Trophoblast cell (in vitro differentiated cells and primary cell): ENCODE measurements around the gene DUXA.
"Not testable (repeated sequence)": the region's sequence is repeated elsewhere in the genome, so short reads cannot be mapped to it uniquely, and the experiment has no call there.

Experiments used
- DNase-seq, 2 donors: peaks; one replicate each; pipeline ENCODE4 v3.0.0-alpha.2; 2016
- H2AFZ ChIP-seq: 2 replicates; pipeline ENCODE4 v1.6.1; 2013; ENCODE audit warnings: low read length, moderate library complexity, mild to moderate bottlenecking; ENCODE audit not compliant: insufficient read depth, poor library complexity
- H2AK5ac ChIP-seq: 2 replicates; pipeline ENCODE4 v1.6.1; 2013; ENCODE audit warnings: mild to moderate bottlenecking, low read length
- H2BK120ac ChIP-seq: 2 replicates; pipeline ENCODE4 v1.6.1; 2013; ENCODE audit warnings: low read length, mild to moderate bottlenecking, moderate library complexity; ENCODE audit not compliant: insufficient read depth, poor library complexity
- H2BK12ac ChIP-seq: 2 replicates; pipeline ENCODE4 v1.6.1; 2013; ENCODE audit warnings: mild to moderate bottlenecking, low read length, moderate library complexity
- H2BK5ac ChIP-seq: 2 replicates; pipeline ENCODE4 v1.6.1; 2013; ENCODE audit warnings: low read length, low read depth, moderate library complexity, mild to moderate bottlenecking; ENCODE audit not compliant: poor library complexity
- H3K14ac ChIP-seq: 2 replicates; pipeline ENCODE4 v1.6.1; 2013; ENCODE audit warnings: mild to moderate bottlenecking, low read length
- H3K18ac ChIP-seq: 2 replicates; pipeline ENCODE4 v1.6.1; 2013; ENCODE audit warnings: mild to moderate bottlenecking, low read length
- H3K23ac ChIP-seq: 2 replicates; pipeline ENCODE4 v1.6.1; 2013; ENCODE audit warnings: low read length
- H3K27ac ChIP-seq: 2 replicates; pipeline ENCODE4 v1.5.1; 2013; ENCODE audit warnings: low read depth, mild to moderate bottlenecking, inconsistent platforms, low read length, moderate library complexity
- H3K27me3 ChIP-seq: 2 replicates; pipeline ENCODE4 v1.6.1; 2013; ENCODE audit warnings: inconsistent platforms, mild to moderate bottlenecking, low read length, moderate library complexity; ENCODE audit not compliant: insufficient read depth
- H3K36me3 ChIP-seq, 2 experiments: 1 replicate in 1 of 2; 2 replicates in 1 of 2; pipeline ENCODE4 v1.6.1; 2013; ENCODE audit warnings: low read length in 2 of 2, mild to moderate bottlenecking in 2 of 2, moderate library complexity in 1 of 2; ENCODE audit not compliant: insufficient read depth in 2 of 2, control insufficient read depth in 1 of 2
- H3K4ac ChIP-seq: 2 replicates; pipeline ENCODE4 v1.6.1; 2013; ENCODE audit warnings: low read depth, mild to moderate bottlenecking, low read length, moderate library complexity
- H3K4me1 ChIP-seq, 2 experiments: 1 replicate in 1 of 2; 2 replicates in 1 of 2; pipeline ENCODE4 v1.6.1; 2013; ENCODE audit warnings: low read length in 2 of 2, mild to moderate bottlenecking in 2 of 2, moderate library complexity in 1 of 2; ENCODE audit not compliant: insufficient read depth in 2 of 2, control insufficient read depth in 1 of 2
- H3K4me2 ChIP-seq: 2 replicates; pipeline ENCODE4 v1.6.1; 2013; ENCODE audit warnings: inconsistent platforms, mild to moderate bottlenecking, low read length, moderate library complexity
- H3K4me3 ChIP-seq: 2 replicates; pipeline ENCODE4 v1.5.1; 2013; ENCODE audit warnings: mild to moderate bottlenecking, low read depth, low read length, inconsistent platforms
- H3K79me1 ChIP-seq: one replicate; pipeline ENCODE4 v1.6.1; 2013; ENCODE audit warnings: low read length
- H3K79me2 ChIP-seq: 2 replicates; pipeline ENCODE4 v1.6.1; 2013; ENCODE audit warnings: low read length, mild to moderate bottlenecking; ENCODE audit not compliant: control insufficient read depth, insufficient read depth, poor library complexity
- H3K9ac ChIP-seq: 2 replicates; pipeline ENCODE4 v1.6.1; 2013; ENCODE audit warnings: mild to moderate bottlenecking, low read length
- H3K9me3 ChIP-seq: 2 replicates; pipeline ENCODE4 v1.6.1; 2013; ENCODE audit warnings: low read depth, mild to moderate bottlenecking, control low read depth, inconsistent platforms, low read length; ENCODE audit not compliant: insufficient read depth
- H4K12ac ChIP-seq: 2 replicates; pipeline ENCODE4 v1.6.1; 2013; ENCODE audit warnings: low read depth, mild to moderate bottlenecking, low read length, moderate library complexity
- H4K8ac ChIP-seq: 2 replicates; pipeline ENCODE4 v1.6.1; 2013; ENCODE audit warnings: low read depth, mild to moderate bottlenecking, low read length, moderate library complexity
- H4K91ac ChIP-seq: one replicate; pipeline ENCODE4 v1.6.1; 2013; ENCODE audit warnings: low read depth, mild to moderate bottlenecking, low read length, moderate library complexity
- WGBS: extraction: QIAGEN DNeasy Blood & Tissue Kit; methylation state at CpG from one replicate; pipeline ENCODE4 v1.1.7; 2013; ENCODE audit warnings: missing lambda C conversion rate; ENCODE audit not compliant: insufficient read length, insufficient coverage; ENCODE audit errors: extremely low coverage; 5-methylcytosine and 5-hydroxymethylcytosine counted together

Gene DUXA

DNA sequence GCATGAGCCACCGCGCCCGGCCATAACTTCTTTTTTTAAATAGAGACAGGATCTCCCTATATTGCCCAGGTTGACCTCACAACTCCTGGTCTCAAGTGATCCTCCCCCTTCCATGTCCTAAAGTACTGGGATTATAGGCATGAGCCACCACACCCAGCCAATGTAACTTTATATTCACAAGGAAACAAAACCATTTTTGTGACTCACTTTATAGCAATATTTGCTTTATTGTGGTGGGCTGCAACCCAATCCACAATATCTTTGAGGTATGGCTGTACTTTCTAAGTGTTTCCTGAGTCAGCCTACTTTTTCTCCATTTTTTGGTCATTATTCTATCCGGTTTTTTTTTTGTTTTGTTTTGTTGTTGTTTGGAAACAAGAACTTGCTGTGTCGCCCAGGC lies 14.4 kb downstream of the DUXA start:
- no peak overlapping the region for H2AFZ ChIP-seq
- no peaks in the 10 kb centered on the region for H3K79me1 ChIP-seq
- peaks cover 22% of the 10 kb centered on the region for H3K9me3 ChIP-seq
- no peak overlapping the region for H2BK5ac ChIP-seq
- H2BK120ac ChIP-seq: no peak overlapping the region
- no peak overlapping the region for H3K23ac ChIP-seq
- H3K4me3 ChIP-seq: no peak overlapping the region
- no peak overlapping the region for H3K9ac ChIP-seq
- no peak overlapping the region for H2AK5ac ChIP-seq
- H3K27me3 ChIP-seq: no peaks in the 10 kb centered on the region
- no peak overlapping the region for H2BK12ac ChIP-seq
- H3K4me1 ChIP-seq: no peaks in the 10 kb centered on the region
- H4K12ac ChIP-seq: no peak overlapping the region
- H3K14ac ChIP-seq: no peak overlapping the region
- no peak overlapping the region for H4K8ac ChIP-seq
- WGBS: no CpG with 5 or more reads among the region's 5 CpGs
- no peaks in the 10 kb centered on the region for H3K36me3 ChIP-seq
- no peak overlapping the region for H3K4ac ChIP-seq
- H3K4me2 ChIP-seq: no peak overlapping the region
- no peak overlapping the region for H3K27ac ChIP-seq
- no peak for DNase-seq
- H3K18ac ChIP-seq: no peak overlapping the region
- H4K91ac ChIP-seq: no peak overlapping the region
- no peaks in the 10 kb centered on the region for H3K79me2 ChIP-seq

DNA sequence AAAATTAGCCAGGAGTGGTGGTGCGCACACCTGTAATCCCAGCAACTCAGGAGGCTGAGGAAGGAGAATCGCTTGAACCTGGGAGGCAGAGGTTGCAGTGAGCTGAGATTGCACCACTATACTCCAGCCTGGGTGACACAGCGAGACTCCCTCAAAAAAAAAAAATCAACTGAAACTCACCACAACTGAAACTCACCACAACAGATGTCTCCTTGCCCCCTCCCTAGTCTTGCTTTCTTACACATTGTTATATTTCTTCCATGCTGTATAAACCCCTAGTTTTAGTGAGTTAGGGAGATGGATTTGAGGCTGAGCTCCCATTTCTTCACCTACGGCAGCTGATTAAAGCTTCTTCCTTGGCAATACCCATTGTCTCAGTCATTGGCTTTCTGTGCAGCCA lies 25.6 kb downstream of the DUXA start:
- H2BK5ac ChIP-seq: no peak overlapping the region
- no peak overlapping the region for H3K18ac ChIP-seq
- no peak overlapping the region for H2BK120ac ChIP-seq
- no peak overlapping the region for H3K27ac ChIP-seq
- H3K4ac ChIP-seq: no peak overlapping the region
- H3K4me3 ChIP-seq: no peak overlapping the region
- H3K79me1 ChIP-seq: no peaks in the 10 kb centered on the region
- no peak for DNase-seq
- no peak overlapping the region for H3K9ac ChIP-seq
- H3K79me2 ChIP-seq: no peaks in the 10 kb centered on the region
- no peak overlapping the region for H4K91ac ChIP-seq
- no CpG with 5 or more reads among the region's 4 CpGs for WGBS
- no peak overlapping the region for H3K4me2 ChIP-seq
- H2BK12ac ChIP-seq: no peak overlapping the region
- H3K14ac ChIP-seq: no peak overlapping the region
- no peak overlapping the region for H2AK5ac ChIP-seq
- H4K12ac ChIP-seq: no peak overlapping the region
- no peak overlapping the region for H2AFZ ChIP-seq
- H3K23ac ChIP-seq: no peak overlapping the region
- H3K36me3 ChIP-seq: no peaks in the 10 kb centered on the region
- no peaks in the 10 kb centered on the region for H3K4me1 ChIP-seq
- H3K27me3 ChIP-seq: no peaks in the 10 kb centered on the region
- no peak overlapping the region for H4K8ac ChIP-seq
- peaks cover 24% of the 10 kb centered on the region for H3K9me3 ChIP-seq

DNA sequence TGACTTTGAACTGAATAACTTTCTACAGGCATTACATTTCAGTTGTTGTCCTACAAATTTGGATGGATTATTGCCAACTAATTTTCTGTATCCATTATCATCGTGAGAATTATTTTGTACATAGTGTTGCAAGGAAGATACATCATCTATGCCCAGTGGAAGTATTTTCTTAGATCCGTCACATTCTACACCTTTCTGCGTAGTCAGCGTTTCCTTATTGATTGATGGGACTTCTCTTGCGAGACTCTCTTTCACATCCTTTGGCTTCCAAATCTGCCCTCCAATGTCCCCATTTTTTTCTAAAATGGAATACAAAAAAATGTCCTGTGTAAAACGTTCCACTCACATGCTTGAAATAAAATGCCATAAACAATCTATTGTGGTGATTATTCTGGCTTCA lies 31.5 kb downstream of the DUXA start:
- no CpG with 5 or more reads among the region's 6 CpGs for WGBS
- Histone ChIP-seq H2AK5ac (no peak overlapping the region), H3K79me2 (no peaks in the 10 kb centered on the region), H2BK120ac (no peak overlapping the region), H3K9ac (no peak overlapping the region), H3K27ac (no peak overlapping the region), H3K4me3 (no peak overlapping the region), H4K8ac (no peak overlapping the region), H2BK12ac (no peak overlapping the region), H3K23ac (no peak overlapping the region), H4K91ac (no peak overlapping the region), H3K4ac (no peak overlapping the region), H4K12ac (no peak overlapping the region), H2AFZ (no peak overlapping the region), H2BK5ac (no peak overlapping the region), H3K18ac (no peak overlapping the region), H3K4me2 (no peak overlapping the region), H3K79me1 (no peaks in the 10 kb centered on the region), H3K14ac (no peak overlapping the region), H3K27me3 (no peaks in the 10 kb centered on the region), H3K4me1 (no peaks in the 10 kb centered on the region), H3K36me3 (no peaks in the 10 kb centered on the region), H3K9me3 (peaks cover 27% of the 10 kb centered on the region)
- no peak for DNase-seq

DNA sequence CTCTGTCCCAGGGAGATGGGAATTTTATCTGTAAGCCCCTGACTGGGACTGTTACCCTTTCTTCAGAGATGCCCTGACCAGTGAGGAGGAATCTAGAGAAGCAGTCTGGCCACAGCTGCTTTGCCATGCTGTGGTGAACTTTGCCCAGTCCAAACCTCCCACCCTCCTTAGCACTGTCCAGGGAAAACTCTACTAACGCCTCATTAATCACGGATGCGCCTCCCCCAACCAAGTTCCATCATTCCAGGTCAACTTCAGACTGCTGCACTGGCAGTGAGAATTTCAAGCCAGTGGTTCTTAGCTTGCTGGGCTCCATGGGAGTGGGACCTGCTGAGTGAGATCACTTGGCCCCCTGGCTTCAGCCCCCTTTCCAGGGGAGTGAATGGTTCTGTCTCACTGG lies 39.9 kb downstream of the DUXA start:
- no CpG with 5 or more reads among the region's 3 CpGs for WGBS
- not testable (repeated sequence) for H3K4me1 ChIP-seq, H2BK120ac ChIP-seq, H2AFZ ChIP-seq, H4K8ac ChIP-seq, H2BK5ac ChIP-seq, H3K4me2 ChIP-seq, H3K79me1 ChIP-seq, H4K12ac ChIP-seq, H2BK12ac ChIP-seq, H4K91ac ChIP-seq, H3K36me3 ChIP-seq, DNase-seq, H3K4ac ChIP-seq, H3K18ac ChIP-seq, H3K4me3 ChIP-seq, H2AK5ac ChIP-seq, H3K27me3 ChIP-seq, H3K27ac ChIP-seq, H3K9ac ChIP-seq, H3K79me2 ChIP-seq, H3K23ac ChIP-seq, H3K14ac ChIP-seq
- peaks cover 20% of the 10 kb centered on the region for H3K9me3 ChIP-seq
